GM19035 (cell line): Measurements from ENCODE around the gene MAPK8IP1.

Source experiments
- ATAC-seq: cut with Tn5 transposase; IDR thresholded peaks from one replicate; pipeline ENCODE4 v1.9.1; 2021; ENCODE audit not compliant: unreplicated experiment

MAPK8IP1 gene

GRCh38 chr11:45859661-45860140 lies 25.8 kb upstream of the MAPK8IP1 start:
- no peak for ATAC-seq

GRCh38 chr11:45860348-45860747 lies 25.1 kb upstream of the MAPK8IP1 start:
- ATAC-seq = no peak

GRCh38 chr11:45860764-45861510 lies 24.5 kb upstream of the MAPK8IP1 start:
- no peak for ATAC-seq

GRCh38 chr11:45864041-45864440 lies 21.4 kb upstream of the MAPK8IP1 start:
- ATAC-seq = no peak

GRCh38 chr11:45869551-45869950 lies 15.9 kb upstream of the MAPK8IP1 start:
- no peak for ATAC-seq

GRCh38 chr11:45870706-45871105 lies 14.7 kb upstream of the MAPK8IP1 start:
- ATAC-seq = no peak

- no peak for ATAC-seq
Observed at GRCh38 chr11:45871638-45872037, 13.8 kb upstream of the MAPK8IP1 start.

GRCh38 chr11:45872651-45873356 lies 12.6 kb upstream of the MAPK8IP1 start:
- ATAC-seq = no peak

- no peak for ATAC-seq
Observed at GRCh38 chr11:45876401-45876800, 9.1 kb upstream of the MAPK8IP1 start.

- no peak for ATAC-seq
Observed at GRCh38 chr11:45877221-45877620, 8.2 kb upstream of the MAPK8IP1 start.

GRCh38 chr11:45877845-45878244 lies 7.6 kb upstream of the MAPK8IP1 start:
- no peak for ATAC-seq

- no peak for ATAC-seq
Observed at GRCh38 chr11:45879803-45880686, 5.4 kb upstream of the MAPK8IP1 start.

- ATAC-seq = no peak
Observed at GRCh38 chr11:45880772-45881570, 4.5 kb upstream of the MAPK8IP1 start.

GRCh38 chr11:45881708-45882368 lies 3.6 kb upstream of the MAPK8IP1 start:
- ATAC-seq = no peak

GRCh38 chr11:45884596-45885185 lies 760 bp upstream of the MAPK8IP1 start:
- no peak for ATAC-seq

- no peak for ATAC-seq
Observed at GRCh38 chr11:45885921-45886721, 670 bp downstream of the MAPK8IP1 start.

GRCh38 chr11:45886816-45887520 lies 1.5 kb downstream of the MAPK8IP1 start:
- no peak for ATAC-seq

GRCh38 chr11:45887587-45887986 lies 2.1 kb downstream of the MAPK8IP1 start:
- no peak for ATAC-seq
